RWPE2 (cell line): ENCODE results near the gene BCAS4.
"Not testable (repeated sequence)": the region's sequence is repeated elsewhere in the genome, so short reads cannot be mapped to it uniquely, and the experiment has no call there.

ENCODE experiments used
- ATAC-seq: fragments of 200-7000 bp; cut with Tn5 transposase; 3 replicates; pipeline ENCODE4 v1.9.1; 2021; ENCODE audit warnings: low read depth
- DNase-seq: peaks from one replicate; pipeline ENCODE4 v3.0.0-alpha.2; 2020; ENCODE audit warnings: low spot score
- H3K27ac ChIP-seq: fragments of 450-650 bp; 2 replicates; pipeline ENCODE4 v1.5.1; 2017; ENCODE audit warnings: mild to moderate bottlenecking; ENCODE audit not compliant: poor library complexity, severe bottlenecking
- H3K27me3 ChIP-seq: fragments of 250-450 bp; sonication (Bioruptor Pico); 2 replicates; pipeline ENCODE4 v1.5.1; 2021; ENCODE audit warnings: mild to moderate bottlenecking, moderate library complexity; ENCODE audit not compliant: insufficient read depth, poor library complexity, severe bottlenecking
- H3K36me3 ChIP-seq: fragments of 250-450 bp; sonication (Bioruptor Pico); 2 replicates; pipeline ENCODE4 v1.5.1; 2020; ENCODE audit warnings: low read depth, mild to moderate bottlenecking, moderate library complexity
- H3K4me1 ChIP-seq: fragments of 250-450 bp; sonication (Bioruptor Pico); 2 replicates; pipeline ENCODE4 v1.5.1; 2021; ENCODE audit warnings: mild to moderate bottlenecking, moderate library complexity; ENCODE audit not compliant: insufficient read depth, poor library complexity, severe bottlenecking
- H3K4me3 ChIP-seq: fragments of 250-450 bp; sonication (Bioruptor Pico); 2 replicates; pipeline ENCODE4 v1.5.1; 2021; ENCODE audit warnings: mild to moderate bottlenecking, moderate library complexity; ENCODE audit not compliant: severe bottlenecking
- H3K9me3 ChIP-seq: fragments of 250-450 bp; sonication (Bioruptor Pico); 2 replicates; pipeline ENCODE4 v1.5.1; 2021; ENCODE audit warnings: mild to moderate bottlenecking, moderate library complexity; ENCODE audit not compliant: severe bottlenecking
- CTCF ChIP-seq: fragments of 450-650 bp; IDR thresholded peaks from one replicate; pipeline ENCODE4 v1.5.1; 2017; ENCODE audit warnings: mild to moderate bottlenecking, moderate library complexity; ENCODE audit not compliant: poor library complexity, severe bottlenecking

The BCAS4 gene

GRCh38 chr20:50879649-50880550 is 85.0 kb downstream of the BCAS4 start:
- DNase-seq (peak; percentile 77), ATAC-seq (no peak)
- Histone ChIP-seq H3K27ac (no peak overlapping the region), H3K36me3 (no peaks in the 10 kb centered on the region), H3K9me3 (no peaks in the 10 kb centered on the region), H3K4me3 (no peak overlapping the region), H3K27me3 (no peaks in the 10 kb centered on the region), H3K4me1 (no peaks in the 10 kb centered on the region)
- TF ChIP-seq CTCF = no peak

- peak; percentile 39 for DNase-seq
- not testable (repeated sequence) for H3K36me3 ChIP-seq, ATAC-seq
These were observed 87.0 kb downstream of the BCAS4 start for GRCh38 chr20:50881759-50882424.

GRCh38 chr20:50883856-50884255 is 89.0 kb downstream of the BCAS4 start:
- Histone ChIP-seq H3K27ac (no peak overlapping the region), H3K27me3 (no peaks in the 10 kb centered on the region), H3K9me3 (no peaks in the 10 kb centered on the region), H3K4me3 (no peak overlapping the region), H3K36me3 (peaks cover 5% of the 10 kb centered on the region; the same call in 1 of the 2 replicates), H3K4me1 (no peaks in the 10 kb centered on the region)
- peak; percentile 66 for DNase-seq
- TF ChIP-seq CTCF = no peak
- no peak for ATAC-seq

More at GRCh38 chr20:50881759-50882424, 87.0 kb downstream of the BCAS4 start:
- not testable (repeated sequence) for H3K9me3 ChIP-seq, H3K27me3 ChIP-seq, H3K27ac ChIP-seq, H3K4me3 ChIP-seq, H3K4me1 ChIP-seq

- Histone ChIP-seq H3K4me1 (no peaks in the 10 kb centered on the region), H3K36me3 (peaks cover 17% of the 10 kb centered on the region), H3K9me3 (no peaks in the 10 kb centered on the region), H3K27ac (no peak overlapping the region), H3K27me3 (no peaks in the 10 kb centered on the region), H3K4me3 (no peak overlapping the region)
- TF ChIP-seq CTCF = no peak
- peak; percentile 26 for ATAC-seq
- DNase-seq = peak; percentile 66
These were observed 90.2 kb downstream of the BCAS4 start for GRCh38 chr20:50885068-50885467.

GRCh38 chr20:50885781-50886180 is 90.9 kb downstream of the BCAS4 start:
- TF ChIP-seq CTCF = no peak
- Histone ChIP-seq H3K36me3 (peaks cover 24% of the 10 kb centered on the region), H3K4me1 (no peaks in the 10 kb centered on the region), H3K27me3 (no peaks in the 10 kb centered on the region), H3K4me3 (no peak overlapping the region), H3K27ac (no peak overlapping the region), H3K9me3 (no peaks in the 10 kb centered on the region)
- ATAC-seq = peak; percentile 10; the same call in 1 of the 3 replicates
- no peak for DNase-seq
